Measurements from ENCODE around the gene LMOD2.

- TF ChIP-seq, protein P1, sequence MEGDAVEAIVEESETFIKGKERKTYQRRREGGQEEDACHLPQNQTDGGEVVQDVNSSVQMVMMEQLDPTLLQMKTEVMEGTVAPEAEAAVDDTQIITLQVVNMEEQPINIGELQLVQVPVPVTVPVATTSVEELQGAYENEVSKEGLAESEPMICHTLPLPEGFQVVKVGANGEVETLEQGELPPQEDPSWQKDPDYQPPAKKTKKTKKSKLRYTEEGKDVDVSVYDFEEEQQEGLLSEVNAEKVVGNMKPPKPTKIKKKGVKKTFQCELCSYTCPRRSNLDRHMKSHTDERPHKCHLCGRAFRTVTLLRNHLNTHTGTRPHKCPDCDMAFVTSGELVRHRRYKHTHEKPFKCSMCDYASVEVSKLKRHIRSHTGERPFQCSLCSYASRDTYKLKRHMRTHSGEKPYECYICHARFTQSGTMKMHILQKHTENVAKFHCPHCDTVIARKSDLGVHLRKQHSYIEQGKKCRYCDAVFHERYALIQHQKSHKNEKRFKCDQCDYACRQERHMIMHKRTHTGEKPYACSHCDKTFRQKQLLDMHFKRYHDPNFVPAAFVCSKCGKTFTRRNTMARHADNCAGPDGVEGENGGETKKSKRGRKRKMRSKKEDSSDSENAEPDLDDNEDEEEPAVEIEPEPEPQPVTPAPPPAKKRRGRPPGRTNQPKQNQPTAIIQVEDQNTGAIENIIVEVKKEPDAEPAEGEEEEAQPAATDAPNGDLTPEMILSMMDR (IDR thresholded peaks at IDR 0.05) = no peak
- TF ChIP-seq POLR2AphosphoS5 (IDR thresholded peaks at IDR 0.05) = no peak
Measured at GRCh38 chr7:123673752-123674398, 18.2 kb downstream of the LMOD2 start.
